Activated T-helper 1 cell treated with anti-CD3 and anti-CD28 coated beads, Interleukin-12 subunit alpha, Interleukin-12 subunit beta, Interleukin-2, Interleukin-4 antibody, amounts not matched to agents 30 ng/mL and 10 ng/mL and 1 ng/mL, durations not matched to agents 14 hours and 24 hours and 36 hours (primary cell): Measurements from ENCODE around the gene DPY19L1. TPM values are rescaled to one million over a fixed set of nuclear protein-coding genes. Genes with fewer than 3 reads are reported as not detected.
A peak's percentile ranks its signal among the peaks of the same experiment; 100 is the strongest.
"Not testable (repeated sequence)": the region's sequence is repeated elsewhere in the genome, so short reads cannot be mapped to it uniquely, and the experiment has no call there.

ENCODE experiments used
- DNase-seq: peaks from one replicate; pipeline ENCODE4 v3.0.0; 2021; ENCODE audit warnings: low spot score
- H3K27ac Mint-ChIP-seq: one replicate; pipeline ENCODE4 v1.8.0; 2021; ENCODE audit warnings: mild to moderate bottlenecking, mixed read lengths
- H3K27me3 Mint-ChIP-seq: one replicate; pipeline ENCODE4 v1.8.0; 2022; ENCODE audit warnings: mild to moderate bottlenecking, moderate library complexity, mixed read lengths; ENCODE audit not compliant: insufficient read depth
- H3K36me3 Mint-ChIP-seq: one replicate; pipeline ENCODE4 v1.8.0; 2021; ENCODE audit warnings: low read depth, mixed read lengths
- H3K4me1 Mint-ChIP-seq: one replicate; pipeline ENCODE4 v1.8.0; 2021; ENCODE audit warnings: low read depth, mixed read lengths
- H3K4me3 Mint-ChIP-seq: one replicate; pipeline ENCODE4 v1.8.0; 2021; ENCODE audit warnings: mild to moderate bottlenecking, moderate library complexity, mixed read lengths
- H3K9me3 Mint-ChIP-seq: one replicate; pipeline ENCODE4 v1.8.0; 2021; ENCODE audit warnings: mixed read lengths
- intact Hi-C: fragments of 100-400 bp; cut with micrococcal nuclease; formaldehyde crosslinking; loops from one replicate; pipeline ENCODE4 v1.15.1; 2024
- total RNA-seq: library from RNA; stranded (reverse); gene quantifications from 2 replicates; pipeline ENCODE4 v1.2.3, GENCODE V29; 2022

Gene DPY19L1
- total RNA-seq, 1 donor from 2014 or later = 12.0 TPM

DNA sequence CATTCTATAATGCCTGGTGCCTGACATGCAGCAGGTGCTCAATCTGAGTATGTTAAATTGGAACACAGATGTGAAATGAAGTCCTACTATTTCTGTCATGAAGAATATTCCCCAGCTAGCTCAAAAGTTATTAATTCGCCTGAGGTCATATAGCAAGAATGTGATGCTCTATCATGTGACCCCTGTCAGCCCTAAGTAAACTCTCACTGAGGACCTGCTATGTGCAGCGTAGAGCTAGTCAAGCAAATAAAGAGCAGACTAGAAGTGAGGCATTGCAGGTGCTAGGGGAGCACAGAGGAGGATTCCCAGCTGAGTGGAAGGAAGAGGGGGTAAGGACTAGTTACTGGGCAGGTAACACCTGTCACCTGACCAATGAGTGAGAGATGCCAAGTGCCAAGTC lies 118.2 kb downstream of the DPY19L1 start:
- H3K4me1 Mint-ChIP-seq, intact Hi-C loops, H3K36me3 Mint-ChIP-seq, H3K27ac Mint-ChIP-seq, H3K27me3 Mint-ChIP-seq, DNase-seq, H3K4me3 Mint-ChIP-seq, H3K9me3 Mint-ChIP-seq: not testable (repeated sequence)

DNA sequence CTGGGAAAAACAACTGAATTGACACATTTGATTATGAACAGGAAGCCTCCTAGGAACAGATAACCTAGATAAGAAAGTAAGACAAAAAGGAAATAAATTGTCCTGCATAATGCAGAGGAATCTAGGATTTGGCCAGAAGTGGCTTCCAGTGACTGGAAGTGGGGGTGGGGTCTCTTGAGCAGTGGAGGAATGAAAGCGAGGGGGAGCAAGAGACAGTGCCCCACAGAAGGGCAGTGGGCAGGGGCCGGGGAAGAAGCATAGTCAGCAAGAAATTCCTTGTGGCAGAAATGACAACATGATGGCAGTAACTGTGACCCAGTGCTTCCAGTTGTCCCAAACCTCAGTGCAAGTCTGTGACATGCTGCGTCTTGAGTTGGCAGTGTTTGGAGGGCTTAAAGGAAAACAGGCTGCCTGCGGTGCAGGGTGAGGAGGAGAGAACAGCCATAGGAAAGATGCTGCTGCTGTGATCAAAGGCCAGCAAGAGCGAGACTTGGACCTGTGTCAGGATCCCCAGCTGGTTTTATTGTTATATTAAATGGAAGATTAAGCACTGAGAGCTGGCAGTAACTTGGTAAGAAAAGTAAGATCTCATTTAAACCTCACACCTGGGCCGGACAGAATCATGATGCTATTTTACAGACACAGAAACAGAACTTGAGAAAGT lies 119.0 kb downstream of the DPY19L1 start:
- intact Hi-C loops, H3K9me3 Mint-ChIP-seq, H3K4me3 Mint-ChIP-seq, H3K4me1 Mint-ChIP-seq, H3K27ac Mint-ChIP-seq, H3K36me3 Mint-ChIP-seq, DNase-seq, H3K27me3 Mint-ChIP-seq: not testable (repeated sequence)

DNA sequence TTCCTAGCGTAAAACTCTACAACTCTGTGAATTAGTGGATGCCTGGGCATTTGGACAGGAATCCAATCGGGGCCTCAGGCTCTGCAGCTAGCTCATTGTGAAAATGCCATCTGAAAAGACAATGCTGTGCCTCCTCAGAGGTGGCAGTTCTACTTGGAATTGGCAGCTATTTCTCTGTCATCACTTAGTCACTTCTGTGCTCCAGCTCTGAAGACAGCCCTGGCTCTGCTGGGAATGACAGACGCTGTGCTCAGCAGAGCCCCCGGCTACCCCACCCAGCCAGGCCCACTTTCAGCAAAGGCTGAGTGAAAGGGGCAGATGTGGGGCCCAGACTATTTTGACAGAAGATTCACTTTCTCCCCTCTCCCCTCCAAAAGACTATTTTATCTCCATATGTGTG lies 119.8 kb downstream of the DPY19L1 start:
- H3K9me3 Mint-ChIP-seq, H3K36me3 Mint-ChIP-seq, intact Hi-C loops, DNase-seq, H3K4me1 Mint-ChIP-seq, H3K27ac Mint-ChIP-seq, H3K4me3 Mint-ChIP-seq, H3K27me3 Mint-ChIP-seq: not testable (repeated sequence)

DNA sequence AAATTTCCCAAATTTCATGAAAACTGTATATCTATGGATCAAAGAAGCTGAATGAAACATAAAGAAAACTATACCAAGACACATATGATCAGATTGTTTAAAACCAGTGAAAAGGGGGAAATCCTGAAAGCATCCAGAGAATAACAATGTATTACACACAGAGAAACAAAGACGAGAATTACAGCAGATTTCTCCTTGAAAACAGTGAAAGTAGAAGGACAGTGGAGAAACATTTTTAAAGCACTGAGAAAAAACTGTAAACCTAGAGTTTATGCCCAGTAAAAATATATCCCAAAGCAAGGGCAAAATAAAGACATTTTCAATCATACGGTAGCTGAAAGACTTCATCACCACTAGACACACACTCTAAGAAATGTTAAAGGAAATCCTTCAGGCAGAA lies 121.0 kb downstream of the DPY19L1 start:
- Mint-ChIP-seq H3K9me3 (no peaks in the 10 kb centered on the region), H3K27ac (no peak overlapping the region), H3K36me3 (no peaks in the 10 kb centered on the region), H3K4me3 (no peak overlapping the region), H3K27me3 (no peaks in the 10 kb centered on the region), H3K4me1 (no peaks in the 10 kb centered on the region)
- DNase-seq = no peak
- intact Hi-C loops = no loop called here

DNA sequence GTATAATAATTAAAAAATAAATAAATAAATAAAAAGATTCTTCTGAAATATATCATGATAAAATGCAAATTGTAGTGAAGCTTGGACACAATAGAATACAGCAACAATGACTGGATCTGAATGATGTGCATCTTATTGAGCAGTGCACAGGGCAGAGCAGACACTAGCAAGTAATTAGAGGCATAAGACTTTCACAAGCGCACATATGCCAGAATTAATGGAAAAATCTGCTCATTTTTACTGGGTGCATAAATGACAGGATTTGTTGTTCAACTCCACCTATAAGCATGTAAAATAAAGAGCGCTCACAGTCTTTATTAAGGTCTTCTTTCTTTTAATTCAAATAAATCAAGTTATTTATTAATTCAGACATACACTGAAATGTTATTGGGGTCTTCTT lies 125.0 kb downstream of the DPY19L1 start:
- Mint-ChIP-seq H3K36me3 (no peaks in the 10 kb centered on the region), H3K27me3 (peaks cover 2% of the 10 kb centered on the region), H3K4me1 (no peaks in the 10 kb centered on the region), H3K9me3 (no peaks in the 10 kb centered on the region), H3K4me3 (no peak overlapping the region), H3K27ac (no peak overlapping the region)
- intact Hi-C loops = no loop called here
- no peak for DNase-seq

DNA sequence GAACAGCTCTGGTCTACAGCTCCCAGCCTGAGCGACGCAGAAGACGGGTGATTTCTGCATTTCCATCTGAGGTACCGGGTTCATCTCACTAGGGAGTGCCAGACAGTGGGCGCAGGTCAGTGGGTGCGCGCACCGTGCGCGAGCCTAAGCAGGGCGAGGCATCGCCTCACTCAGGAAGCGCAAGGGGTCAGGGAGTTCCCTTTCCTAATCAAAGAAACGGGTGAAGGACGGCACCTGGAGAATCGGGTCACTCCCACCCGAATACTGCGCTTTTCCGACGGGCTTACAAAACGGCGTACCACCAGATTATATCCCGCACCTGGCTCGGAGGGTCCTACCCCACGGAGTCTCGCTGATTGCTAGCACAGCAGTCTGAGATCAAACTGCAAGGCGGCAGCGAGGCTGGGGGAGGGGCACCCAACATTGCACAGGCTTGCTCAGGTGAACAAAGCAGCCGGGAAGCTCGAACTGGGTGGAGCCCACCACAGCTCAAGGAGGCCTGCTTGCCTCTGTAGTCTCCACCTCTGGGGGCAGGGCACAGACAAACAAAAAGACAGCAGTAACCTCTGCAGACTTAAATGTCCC lies 130.9 kb downstream of the DPY19L1 start:
- peak overlapping the region; percentile 9 for H3K4me3 Mint-ChIP-seq
- H3K4me1 Mint-ChIP-seq, H3K9me3 Mint-ChIP-seq, H3K27ac Mint-ChIP-seq, H3K27me3 Mint-ChIP-seq, H3K36me3 Mint-ChIP-seq, DNase-seq, intact Hi-C loops: not testable (repeated sequence)

DNA sequence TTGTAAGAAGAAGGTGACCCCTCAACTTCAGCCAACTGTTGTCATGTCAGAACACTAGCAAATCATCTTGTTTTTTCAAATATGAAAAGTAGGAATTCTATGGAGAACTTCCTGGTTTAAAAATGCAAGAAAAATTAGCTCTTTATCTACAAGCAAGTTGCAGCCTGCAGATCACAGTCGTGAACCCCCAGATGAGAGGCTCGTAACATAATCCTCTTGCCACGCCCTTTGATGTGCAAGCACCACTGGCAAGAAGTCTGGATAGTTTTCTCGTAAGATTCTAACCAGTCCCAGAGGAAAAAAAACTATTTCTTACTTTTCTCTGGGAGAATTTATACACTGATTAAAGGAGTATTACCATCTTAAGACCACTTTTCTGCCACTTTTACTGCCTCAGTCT lies 132.3 kb downstream of the DPY19L1 start:
- DNase-seq = no peak
- intact Hi-C loops = no loop called here
- no peak overlapping the region for H3K27ac Mint-ChIP-seq
- no peaks in the 10 kb centered on the region for H3K36me3 Mint-ChIP-seq
- H3K9me3 Mint-ChIP-seq = no peaks in the 10 kb centered on the region
- peaks cover 4% of the 10 kb centered on the region for H3K27me3 Mint-ChIP-seq
- no peaks in the 10 kb centered on the region for H3K4me1 Mint-ChIP-seq
- H3K4me3 Mint-ChIP-seq = no peak overlapping the region

DNA sequence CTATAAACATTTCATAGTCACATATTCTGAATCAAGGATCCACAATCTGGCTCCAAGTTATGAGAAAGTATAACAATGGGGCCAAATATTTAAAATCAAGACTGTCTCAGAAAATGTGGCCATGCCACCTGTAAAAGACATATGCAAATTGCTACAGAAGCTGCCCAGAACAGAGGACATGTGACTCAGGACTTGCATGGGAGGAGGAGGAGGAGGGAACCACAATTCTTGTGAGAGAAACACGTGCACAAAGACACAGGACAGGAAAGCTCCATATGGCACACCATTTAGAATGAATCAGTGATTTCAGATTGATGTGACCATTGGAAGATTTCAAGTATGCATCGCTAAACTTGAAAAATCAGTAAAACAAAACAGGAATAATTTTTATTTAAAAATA lies 133.4 kb downstream of the DPY19L1 start:
- H3K27ac Mint-ChIP-seq, H3K27me3 Mint-ChIP-seq, DNase-seq, intact Hi-C loops, H3K9me3 Mint-ChIP-seq, H3K4me1 Mint-ChIP-seq, H3K4me3 Mint-ChIP-seq, H3K36me3 Mint-ChIP-seq: not testable (repeated sequence)

DNA sequence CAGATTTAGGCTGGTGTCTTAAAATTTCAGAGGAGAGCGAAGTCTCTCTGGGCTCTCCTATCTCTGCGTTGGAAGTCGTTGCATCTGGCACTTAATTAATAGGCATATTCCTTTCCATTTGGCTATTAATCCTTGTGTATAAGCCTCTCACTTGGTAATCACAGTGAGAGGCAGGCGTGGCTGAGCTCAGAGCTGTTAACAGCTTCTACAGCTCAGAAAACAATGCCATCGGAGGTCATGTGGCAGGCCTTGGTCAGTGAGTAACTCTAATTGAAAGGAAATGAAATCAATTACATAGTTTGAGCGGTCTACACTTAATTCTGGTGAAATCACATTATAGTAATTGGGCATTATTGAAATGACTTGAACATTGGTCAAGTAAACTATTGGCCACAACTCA lies 135.1 kb downstream of the DPY19L1 start:
- no peak overlapping the region for H3K27ac Mint-ChIP-seq
- H3K27me3 Mint-ChIP-seq = peaks cover 3% of the 10 kb centered on the region
- H3K9me3 Mint-ChIP-seq = no peaks in the 10 kb centered on the region
- no peaks in the 10 kb centered on the region for H3K36me3 Mint-ChIP-seq
- H3K4me1 Mint-ChIP-seq = no peaks in the 10 kb centered on the region
- DNase-seq = no peak
- no peak overlapping the region for H3K4me3 Mint-ChIP-seq
- intact Hi-C loops = no loop called here

DNA sequence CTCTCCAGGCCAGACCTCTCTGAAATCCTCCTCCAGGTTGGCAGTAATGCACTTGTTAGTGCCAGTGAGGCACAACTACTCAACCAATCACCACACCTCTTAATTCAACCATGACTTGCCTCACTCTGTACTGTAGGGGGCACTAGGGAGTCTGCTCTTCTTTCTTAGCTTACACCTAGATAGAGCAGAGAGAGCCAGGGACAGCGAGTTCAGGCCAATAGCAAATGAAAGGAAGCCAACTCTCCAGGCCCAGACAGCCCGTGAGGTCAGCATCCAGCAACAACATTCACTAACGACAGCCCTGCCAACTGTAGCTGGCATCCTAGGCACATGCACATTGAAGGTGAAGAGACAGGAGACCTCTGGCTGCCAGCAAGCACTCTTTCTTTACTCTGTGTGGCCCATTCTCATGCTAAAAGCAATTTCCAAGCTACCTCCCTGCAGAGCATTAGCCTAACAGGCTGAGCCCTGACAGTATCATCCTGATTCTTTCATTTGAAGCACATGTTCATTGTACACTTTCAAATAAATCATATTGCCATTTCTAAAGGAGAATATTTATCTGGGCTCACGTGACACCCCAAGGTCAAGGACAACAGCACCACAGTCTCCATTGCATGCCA lies 136.3 kb downstream of the DPY19L1 start:
- no peak for DNase-seq
- intact Hi-C loops = no loop called here
- Mint-ChIP-seq H3K9me3 (no peaks in the 10 kb centered on the region), H3K4me3 (no peak overlapping the region), H3K36me3 (no peaks in the 10 kb centered on the region), H3K4me1 (no peaks in the 10 kb centered on the region), H3K27ac (no peak overlapping the region), H3K27me3 (no peaks in the 10 kb centered on the region)

DNA sequence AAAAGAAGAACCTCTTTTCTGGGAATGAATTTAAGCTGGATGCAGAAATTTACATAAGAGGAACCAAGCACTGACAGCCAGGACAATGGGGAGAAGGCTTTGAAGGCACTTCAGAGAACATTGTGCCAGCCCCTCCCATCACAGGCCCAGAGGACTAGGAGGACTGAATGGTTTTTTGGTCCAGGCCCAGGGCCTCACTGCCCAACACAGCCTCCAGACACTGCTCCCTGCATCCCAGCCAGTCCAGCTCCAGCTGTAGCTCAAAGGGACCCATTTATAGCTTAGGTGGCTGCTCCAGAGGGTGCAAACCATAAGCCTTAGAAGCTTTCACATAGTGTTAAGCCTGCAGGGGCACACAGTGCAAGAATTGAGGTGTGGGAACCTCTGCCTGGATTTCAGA lies 142.1 kb downstream of the DPY19L1 start:
- DNase-seq = no peak
- Mint-ChIP-seq H3K4me3 (no peak overlapping the region), H3K36me3 (no peaks in the 10 kb centered on the region), H3K9me3 (peaks cover 8% of the 10 kb centered on the region), H3K4me1 (no peaks in the 10 kb centered on the region), H3K27me3 (no peaks in the 10 kb centered on the region), H3K27ac (no peak overlapping the region)
- intact Hi-C loops = no loop called here

DNA sequence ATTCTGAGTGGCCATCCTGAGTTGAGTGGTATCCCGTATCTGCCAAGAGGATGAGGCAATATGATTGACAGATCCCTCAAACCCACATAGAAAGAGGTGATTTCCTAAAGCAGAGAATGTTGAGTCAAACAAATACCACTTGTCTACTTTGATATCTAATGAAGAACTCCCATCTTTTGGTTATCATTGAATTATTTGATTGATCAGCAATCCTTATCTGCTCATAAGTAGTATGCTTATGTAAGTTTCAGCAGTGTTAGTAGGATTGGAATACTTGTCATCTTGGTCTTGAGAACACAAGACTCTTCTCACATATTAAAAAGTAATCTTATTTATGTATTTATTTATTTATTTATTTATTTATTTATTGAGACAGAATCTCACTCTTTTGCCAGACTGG lies 147.3 kb downstream of the DPY19L1 start:
- intact Hi-C loops = no loop called here
- Mint-ChIP-seq H3K4me1 (no peaks in the 10 kb centered on the region), H3K36me3 (no peaks in the 10 kb centered on the region), H3K27ac (no peak overlapping the region), H3K4me3 (no peak overlapping the region), H3K27me3 (no peaks in the 10 kb centered on the region), H3K9me3 (peaks cover 7% of the 10 kb centered on the region)
- DNase-seq = no peak

DNA sequence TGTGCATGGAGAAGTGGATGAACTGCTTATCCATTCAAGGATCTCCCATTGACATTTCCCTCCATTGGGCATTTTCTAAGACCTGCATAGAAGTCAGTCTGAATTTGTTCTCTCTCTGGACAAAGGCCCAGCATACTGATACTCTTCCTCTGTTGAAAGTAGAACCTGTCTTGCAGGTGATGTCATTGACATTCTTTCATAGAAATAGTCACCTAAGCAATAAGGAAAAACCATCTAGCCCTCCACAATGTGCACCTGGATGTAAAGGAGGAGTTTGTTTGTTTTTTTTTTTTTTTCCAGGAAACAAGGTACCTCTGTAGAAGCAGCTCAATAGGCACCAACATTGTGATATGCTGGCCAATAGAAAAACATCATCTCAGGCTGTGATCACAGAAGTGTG lies 150.4 kb downstream of the DPY19L1 start:
- Mint-ChIP-seq H3K4me3 (no peak overlapping the region), H3K36me3 (no peaks in the 10 kb centered on the region), H3K9me3 (peaks cover 13% of the 10 kb centered on the region), H3K27ac (no peak overlapping the region), H3K27me3 (no peaks in the 10 kb centered on the region), H3K4me1 (no peaks in the 10 kb centered on the region)
- DNase-seq = no peak
- intact Hi-C loops = no loop called here
